ENCODE data around the gene OR2W3.

- TF ChIP-seq CTCF (IDR thresholded peaks at IDR 0.05): no peak
- no peak for TF ChIP-seq POLR2A (IDR thresholded peaks at IDR 0.05)
Measured at GRCh38 chr1:247883346-247883745, 12.0 kb upstream of the OR2W3 start.

Measured in tibial nerve (tissue), 3 donors.